WTC11 (cell line): ENCODE results near the gene ENPP6. TPM values are rescaled to one million over a fixed set of nuclear protein-coding genes. Genes with fewer than 3 reads are reported as not detected.

Experiments used
- ATAC-seq: fragments of 200-7000 bp; cut with Tn5 transposase; 2 replicates; pipeline ENCODE4 v1.10.0; 2021; ENCODE audit warnings: mild to moderate bottlenecking, moderate library complexity
- CTCF ChIA-PET: fragments of 300-600 bp; sonication (Branson Sonifier 250); formaldehyde crosslinking; loops from one replicate; lab custom pipeline; 2021; ENCODE audit warnings: antibody characterized with exemption; lab: Charles Lee
- POLR2A ChIA-PET: fragments of 350-600 bp; sonication (Branson Sonifier 250); formaldehyde crosslinking; loops from one replicate; lab custom pipeline; 2021; ENCODE audit warnings: antibody characterized with exemption; lab: Charles Lee
- DNase-seq: peaks from one replicate; pipeline ENCODE4 v3.0.0; 2021; ENCODE audit warnings: low spot score
- H3K27ac Mint-ChIP-seq: 2 replicates; pipeline ENCODE4 v1.8.0; 2021; ENCODE audit warnings: mixed read lengths
- H3K27me3 Mint-ChIP-seq: 2 replicates; pipeline ENCODE4 v1.8.0; 2021; ENCODE audit warnings: low read depth, mild to moderate bottlenecking, moderate library complexity, mixed read lengths
- H3K36me3 Mint-ChIP-seq: 2 replicates; pipeline ENCODE4 v1.8.0; 2021; ENCODE audit warnings: mixed read lengths
- H3K4me1 Mint-ChIP-seq: 2 replicates; pipeline ENCODE4 v1.8.0; 2022; ENCODE audit warnings: mixed read lengths
- H3K4me3 Mint-ChIP-seq: 2 replicates; pipeline ENCODE4 v1.8.0; 2021; ENCODE audit warnings: mild to moderate bottlenecking, moderate library complexity, mixed read lengths
- H3K9me3 Mint-ChIP-seq: 2 replicates; pipeline ENCODE4 v1.8.0; 2021; ENCODE audit warnings: mixed read lengths
- CREM ChIP-seq: sonication (generic); formaldehyde crosslinking; IDR thresholded peaks from 2 replicates; pipeline ENCODE4 v1.8.1; 2022; ENCODE audit warnings: mild to moderate bottlenecking, missing genetic modification reagents, moderate library complexity
- CTCF ChIP-seq: fragments of 200-600 bp; IDR thresholded peaks from 2 replicates; pipeline ENCODE4 v1.8.0; 2022; ENCODE audit warnings: antibody characterized with exemption
- ERG ChIP-seq: fragments of 250-450 bp; sonication (Bioruptor Pico); IDR thresholded peaks from 2 replicates; pipeline ENCODE4 v1.8.0; 2021; ENCODE audit warnings: mild to moderate bottlenecking
- ESRRA ChIP-seq: sonication (generic); formaldehyde crosslinking; IDR thresholded peaks from 2 replicates; pipeline ENCODE4 v1.8.1; 2022; ENCODE audit warnings: mild to moderate bottlenecking, missing genetic modification reagents, borderline replicate concordance
- FOXK1 ChIP-seq: sonication (generic); formaldehyde crosslinking; IDR thresholded peaks from 2 replicates; pipeline ENCODE4 v1.8.0; 2022; ENCODE audit warnings: mild to moderate bottlenecking, moderate library complexity, missing genetic modification reagents
- FOXP4 ChIP-seq: sonication (generic); formaldehyde crosslinking; IDR thresholded peaks from 2 replicates; pipeline ENCODE4 v1.8.0; 2022; ENCODE audit warnings: mild to moderate bottlenecking, missing genetic modification reagents
- IRF2 ChIP-seq: sonication (generic); formaldehyde crosslinking; IDR thresholded peaks from 2 replicates; pipeline ENCODE4 v1.8.0; 2022; ENCODE audit warnings: low read depth, missing genetic modification reagents, borderline replicate concordance
- KAT7 ChIP-seq: sonication (generic); formaldehyde crosslinking; IDR thresholded peaks from 2 replicates; pipeline ENCODE4 v1.8.1; 2023; ENCODE audit warnings: missing genetic modification reagents, mild to moderate bottlenecking, borderline replicate concordance
- MYBL2 ChIP-seq: sonication (generic); formaldehyde crosslinking; IDR thresholded peaks from 2 replicates; pipeline ENCODE4 v1.8.1; 2023; ENCODE audit warnings: mild to moderate bottlenecking, moderate library complexity, missing genetic modification reagents
- OVOL2 ChIP-seq: fragments of 250-450 bp; sonication (Bioruptor Pico); IDR thresholded peaks from 2 replicates; pipeline ENCODE4 v1.9.0; 2021; ENCODE audit warnings: mild to moderate bottlenecking, borderline replicate concordance
- SMAD3 ChIP-seq: sonication (generic); formaldehyde crosslinking; IDR thresholded peaks from 2 replicates; pipeline ENCODE4 v1.8.0; 2022; ENCODE audit warnings: missing genetic modification reagents, mild to moderate bottlenecking, borderline replicate concordance
- SMAD4 ChIP-seq: sonication (generic); formaldehyde crosslinking; IDR thresholded peaks from 2 replicates; pipeline ENCODE4 v1.8.0; 2022; ENCODE audit warnings: mild to moderate bottlenecking, missing genetic modification reagents
- SOX15 ChIP-seq: fragments of 250-450 bp; sonication (Bioruptor Pico); IDR thresholded peaks from 2 replicates; pipeline ENCODE4 v1.9.0; 2021; ENCODE audit warnings: mild to moderate bottlenecking
- TEAD1 ChIP-seq: sonication (generic); formaldehyde crosslinking; IDR thresholded peaks from 2 replicates; pipeline ENCODE4 v1.8.0; 2022; ENCODE audit warnings: mild to moderate bottlenecking, missing genetic modification reagents
- ZNF396 ChIP-seq: fragments of 250-450 bp; sonication (Bioruptor Pico); IDR thresholded peaks from 2 replicates; pipeline ENCODE4 v1.8.0; 2021; ENCODE audit warnings: mild to moderate bottlenecking, moderate library complexity, borderline replicate concordance
- ZNF425 ChIP-seq: fragments of 250-450 bp; sonication (Bioruptor Pico); conservative IDR thresholded peaks from 2 replicates; pipeline ENCODE4 v1.9.0; 2021; ENCODE audit warnings: mild to moderate bottlenecking
- total RNA-seq: library from RNA; stranded (reverse); gene quantifications from 3 replicates; pipeline ENCODE4 v1.2.3, GENCODE V29; 2021
- TF ChIP-seq, protein P1 (sequence below): sonication (generic); formaldehyde crosslinking; IDR thresholded peaks from 2 replicates; pipeline ENCODE4 v1.8.1; 2022; ENCODE audit warnings: mild to moderate bottlenecking, missing genetic modification reagents, moderate library complexity, borderline replicate concordance

The ENPP6 gene
- total RNA-seq, 1 experiment from 2014 or later: 0.09 TPM

- Mint-ChIP-seq H3K36me3 (peaks cover 13% of the 10 kb centered on the region), H3K9me3 (peaks cover 19% of the 10 kb centered on the region), H3K4me3 (no peak overlapping the region), H3K27ac (no peak overlapping the region), H3K27me3 (peaks cover 5% of the 10 kb centered on the region; the same call in 1 of the 2 replicates), H3K4me1 (no peaks in the 10 kb centered on the region)
- ATAC-seq (no peak), DNase-seq (no peak)
- no peak for TF ChIP-seq SMAD3 (CRISPR knock-in tag)
- TF ChIP-seq ERG (CRISPR knock-in tag): no peak
- TF ChIP-seq FOXK1 (CRISPR knock-in tag): no peak
- TF ChIP-seq FOXP4 (CRISPR knock-in tag): no peak
- TF ChIP-seq, protein P1, sequence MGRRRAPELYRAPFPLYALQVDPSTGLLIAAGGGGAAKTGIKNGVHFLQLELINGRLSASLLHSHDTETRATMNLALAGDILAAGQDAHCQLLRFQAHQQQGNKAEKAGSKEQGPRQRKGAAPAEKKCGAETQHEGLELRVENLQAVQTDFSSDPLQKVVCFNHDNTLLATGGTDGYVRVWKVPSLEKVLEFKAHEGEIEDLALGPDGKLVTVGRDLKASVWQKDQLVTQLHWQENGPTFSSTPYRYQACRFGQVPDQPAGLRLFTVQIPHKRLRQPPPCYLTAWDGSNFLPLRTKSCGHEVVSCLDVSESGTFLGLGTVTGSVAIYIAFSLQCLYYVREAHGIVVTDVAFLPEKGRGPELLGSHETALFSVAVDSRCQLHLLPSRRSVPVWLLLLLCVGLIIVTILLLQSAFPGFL (CRISPR knock-in tag): no peak
- no peak for TF ChIP-seq KAT7
- TF ChIP-seq SOX15 (CRISPR knock-in tag): no peak
- TF ChIP-seq ZNF396 (CRISPR knock-in tag): no peak
- TF ChIP-seq OVOL2: no peak
- TF ChIP-seq SMAD4: no peak
- no peak for TF ChIP-seq IRF2 (CRISPR knock-in tag)
- no peak for TF ChIP-seq CREM
- no peak for TF ChIP-seq MYBL2 (CRISPR knock-in tag)
- ChIA-PET POLR2A (interaction anchor here (0.7 kb wide), 1 partner anchor 29 kb away, joined by 3 read pairs; no protein-coding TSS in a partner anchor), CTCF (interaction anchor here (1.6 kb wide), 1 partner anchor 17 kb away, joined by 5 read pairs; no protein-coding TSS in a partner anchor)
Observed at GRCh38 chr4:184247421-184247820, 29.7 kb upstream of the ENPP6 start.

DNA sequence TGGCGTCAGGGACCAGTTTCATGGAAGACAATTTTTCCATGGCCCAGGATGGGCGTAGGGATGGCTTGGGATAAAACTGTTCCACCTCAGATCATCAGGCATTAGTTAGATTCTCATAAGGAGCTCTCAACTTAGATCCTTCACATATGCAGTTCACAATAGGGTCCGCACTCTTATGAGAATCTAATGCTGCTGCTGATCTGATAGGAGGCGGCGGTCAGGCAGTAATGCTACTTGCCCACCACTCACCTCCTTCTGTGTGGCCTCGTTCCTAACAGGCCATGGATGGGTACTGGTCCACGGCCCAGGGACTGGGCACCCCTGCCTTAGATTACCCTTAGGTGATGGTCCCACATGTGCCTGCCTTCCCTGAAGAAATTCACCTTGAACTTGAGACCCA lies 28.8 kb upstream of the ENPP6 start:
- CTCF ChIA-PET: no interaction called here
- no peak for ATAC-seq
- no peak overlapping the region for H3K27ac Mint-ChIP-seq
- peaks cover 11% of the 10 kb centered on the region for H3K9me3 Mint-ChIP-seq
- no peak overlapping the region for H3K4me3 Mint-ChIP-seq
- no peaks in the 10 kb centered on the region for H3K4me1 Mint-ChIP-seq
- 0 out of 2 replicates have a peak, but pooled peaks cover 2% of the 10 kb centered on the region for H3K27me3 Mint-ChIP-seq
- POLR2A ChIA-PET: interaction anchor here (0.7 kb wide), 1 partner anchor 26 kb away, joined by 5 read pairs; no protein-coding TSS in a partner anchor
- no peak for DNase-seq
- no peak for TF ChIP-seq ESRRA (CRISPR knock-in tag)
- TF ChIP-seq CTCF: no peak
- TF ChIP-seq TEAD1 (CRISPR knock-in tag): no peak
- TF ChIP-seq ERG (CRISPR knock-in tag): no peak
- no peak for TF ChIP-seq ZNF425 (CRISPR knock-in tag)
- TF ChIP-seq SMAD4: no peak
- H3K36me3 Mint-ChIP-seq: peaks cover 6% of the 10 kb centered on the region
